Immature natural killer cell (primary cell): ENCODE data around the gene PDE4D. TPM values are rescaled to one million over a fixed set of nuclear protein-coding genes. Genes with fewer than 3 reads are reported as not detected.

ENCODE experiments used
- DNase-seq, 3 donors: peaks; one replicate each; pipeline ENCODE4 v3.0.0; 2022; ENCODE audit warnings: mixed read lengths in 1 of 3
- H3K27ac Mint-ChIP-seq, 6 donors: one replicate each; pipeline ENCODE4 v1.8.0; 2020; ENCODE audit warnings: mixed read lengths in 6 of 6, mild to moderate bottlenecking in 5 of 6, inconsistent platforms in 4 of 6, moderate library complexity in 3 of 6
- H3K27me3 Mint-ChIP-seq, 3 donors: one replicate each; pipeline ENCODE4 v1.8.0; 2020 to 2021; ENCODE audit warnings: low read depth in 3 of 3, mild to moderate bottlenecking in 3 of 3, mixed read lengths in 3 of 3, moderate library complexity in 3 of 3, inconsistent platforms in 1 of 3
- H3K36me3 Mint-ChIP-seq, 3 donors: one replicate each; pipeline ENCODE4 v1.8.0; 2020; ENCODE audit warnings: mixed read lengths in 3 of 3, inconsistent platforms in 2 of 3, mild to moderate bottlenecking in 2 of 3
- H3K4me1 Mint-ChIP-seq, 2 donors: one replicate each; pipeline ENCODE4 v1.8.0; 2020; ENCODE audit warnings: inconsistent platforms in 2 of 2, mild to moderate bottlenecking in 2 of 2, mixed read lengths in 2 of 2, moderate library complexity in 1 of 2
- H3K4me3 Mint-ChIP-seq, 5 donors: one replicate each; pipeline ENCODE4 v1.8.0; 2020; ENCODE audit warnings: mild to moderate bottlenecking in 5 of 5, mixed read lengths in 5 of 5, inconsistent platforms in 3 of 5, moderate library complexity in 3 of 5
- H3K9me3 Mint-ChIP-seq, 6 donors: one replicate each; pipeline ENCODE4 v1.8.0; 2020; ENCODE audit warnings: mild to moderate bottlenecking in 6 of 6, mixed read lengths in 6 of 6, inconsistent platforms in 4 of 6, moderate library complexity in 3 of 6
- polyA plus RNA-seq, 3 donors: library from polyadenylated mRNA; unstranded; fragments of 300-500 nt; fragmentation: Illumina TruSeq; gene quantifications; one replicate each; pipeline ENCODE4 v1.2.3, GENCODE V29; 2021

PDE4D gene
- polyA plus RNA-seq, 3 donors from 2014 or later: 10.7 to 15.4 (median 12.6) TPM

- no peak for DNase-seq
- Mint-ChIP-seq H3K27ac (peak overlapping the region; percentile 90 to 99 (median 97)), H3K36me3 (peaks cover 0 to 4% (median 0%) of the 10 kb centered on the region in 3 donors), H3K27me3 (peaks cover 4 to 24% (median 16%) of the 10 kb centered on the region in 3 donors), H3K4me1 (peaks cover 60 to 66% of the 10 kb centered on the region in 2 donors), H3K9me3 (peaks cover 0 to 2% (median 0%) of the 10 kb centered on the region in 6 donors), H3K4me3 (peak overlapping the region; percentile 85 to 98 (median 95))
These were observed 853.3 kb downstream of the PDE4D start for GRCh38 chr5:59040024-59040803.

- Mint-ChIP-seq H3K36me3 (no peaks in the 10 kb centered on the region), H3K4me3 (peak overlapping the region; percentile 85 to 98 (median 95)), H3K27me3 (peaks cover 2 to 24% (median 16%) of the 10 kb centered on the region in 3 donors), H3K27ac (peak overlapping the region; percentile 92 to 99 (median 97)), H3K4me1 (peaks cover 68 to 74% of the 10 kb centered on the region in 2 donors), H3K9me3 (peaks cover 0 to 2% (median 0%) of the 10 kb centered on the region in 6 donors)
- DNase-seq: peak; percentile 95 to 97 (median 96)
These were observed 854.1 kb downstream of the PDE4D start for GRCh38 chr5:59039296-59040023.

GRCh38 chr5:59038798-59039295, 854.7 kb downstream of the PDE4D start:
- Mint-ChIP-seq H3K4me3 (peak overlapping the region; percentile 85 to 98 (median 95)), H3K27ac (peak overlapping the region; percentile 92 to 99 (median 97)), H3K36me3 (no peaks in the 10 kb centered on the region), H3K9me3 (no peaks in the 10 kb centered on the region), H3K27me3 (peaks cover 2 to 24% (median 16%) of the 10 kb centered on the region in 3 donors), H3K4me1 (peaks cover 71 to 80% of the 10 kb centered on the region in 2 donors)
- no peak for DNase-seq

- no peaks in the 10 kb centered on the region for H3K36me3 Mint-ChIP-seq
- peaks cover 75 to 87% of the 10 kb centered on the region in 2 donors for H3K4me1 Mint-ChIP-seq
- peak overlapping the region; percentile 85 to 98 (median 95) for H3K4me3 Mint-ChIP-seq
- no peaks in the 10 kb centered on the region for H3K9me3 Mint-ChIP-seq
- no peak for DNase-seq
- peak overlapping the region; percentile 92 to 99 (median 97) for H3K27ac Mint-ChIP-seq
- peaks cover 2 to 23% (median 16%) of the 10 kb centered on the region in 3 donors for H3K27me3 Mint-ChIP-seq
These were observed 855.4 kb downstream of the PDE4D start for GRCh38 chr5:59037941-59038797.

- H3K27ac Mint-ChIP-seq: peak overlapping the region; percentile 92 to 99 (median 97)
- H3K9me3 Mint-ChIP-seq: no peaks in the 10 kb centered on the region
- H3K4me1 Mint-ChIP-seq: peaks cover 75 to 89% of the 10 kb centered on the region in 2 donors
These were observed 856.1 kb downstream of the PDE4D start for GRCh38 chr5:59037453-59037852.

GRCh38 chr5:59037041-59037440, 856.5 kb downstream of the PDE4D start:
- peak overlapping the region; percentile 85 to 98 (median 95) for H3K4me3 Mint-ChIP-seq
- DNase-seq: no peak
- peaks cover 2 to 23% (median 16%) of the 10 kb centered on the region in 3 donors for H3K27me3 Mint-ChIP-seq
- peaks cover 71 to 85% of the 10 kb centered on the region in 2 donors for H3K4me1 Mint-ChIP-seq
- no peaks in the 10 kb centered on the region for H3K36me3 Mint-ChIP-seq
- H3K27ac Mint-ChIP-seq: peak overlapping the region; percentile 79 to 99 (median 95)
- H3K9me3 Mint-ChIP-seq: no peaks in the 10 kb centered on the region

More at GRCh38 chr5:59037453-59037852, 856.1 kb downstream of the PDE4D start:
- Mint-ChIP-seq H3K27me3 (peaks cover 2 to 23% (median 16%) of the 10 kb centered on the region in 3 donors), H3K4me3 (peak overlapping the region; percentile 85 to 98 (median 95)), H3K36me3 (no peaks in the 10 kb centered on the region)
- no peak for DNase-seq

- DNase-seq: peak; percentile 55 to 76 (median 62)
- H3K27ac Mint-ChIP-seq: peak overlapping the region; percentile 79 to 99 (median 95)
- H3K4me1 Mint-ChIP-seq: peaks cover 66 to 85% of the 10 kb centered on the region in 2 donors
- peak overlapping the region; percentile 85 to 98 (median 95) for H3K4me3 Mint-ChIP-seq
- H3K9me3 Mint-ChIP-seq: peaks cover 0 to 1% (median 0%) of the 10 kb centered on the region in 6 donors
- H3K27me3 Mint-ChIP-seq: peaks cover 2 to 23% (median 16%) of the 10 kb centered on the region in 3 donors
- H3K36me3 Mint-ChIP-seq: no peaks in the 10 kb centered on the region
These were observed 857.1 kb downstream of the PDE4D start for GRCh38 chr5:59036274-59036961.

- H3K4me1 Mint-ChIP-seq: peaks cover 64 to 82% of the 10 kb centered on the region in 2 donors
- peak overlapping the region; percentile 55 to 99 (median 93) for H3K27ac Mint-ChIP-seq
- DNase-seq: no peak
- peaks cover 0 to 4% (median 0%) of the 10 kb centered on the region in 3 donors for H3K36me3 Mint-ChIP-seq
- peaks cover 2 to 23% (median 16%) of the 10 kb centered on the region in 3 donors for H3K27me3 Mint-ChIP-seq
- H3K9me3 Mint-ChIP-seq: peaks cover 0 to 1% (median 0%) of the 10 kb centered on the region in 6 donors
- H3K4me3 Mint-ChIP-seq: peak overlapping the region; percentile 0 to 95 (median 85)
These were observed 857.8 kb downstream of the PDE4D start for GRCh38 chr5:59035681-59036080.

- Mint-ChIP-seq H3K9me3 (peaks cover 0 to 1% (median 0%) of the 10 kb centered on the region in 6 donors), H3K4me1 (peaks cover 66 to 83% of the 10 kb centered on the region in 2 donors), H3K36me3 (peaks cover 5 to 10% (median 6%) of the 10 kb centered on the region in 3 donors), H3K27me3 (peaks cover 2 to 23% (median 13%) of the 10 kb centered on the region in 3 donors), H3K4me3 (peak overlapping the region in 4 of 5 donors; percentile 33 to 58 (median 52)), H3K27ac (peak overlapping the region; percentile 28 to 96 (median 74))
- peak; percentile 37 to 56 (median 51) for DNase-seq
These were observed 858.9 kb downstream of the PDE4D start for GRCh38 chr5:59034498-59035186.

GRCh38 chr5:59027145-59027907, 866.2 kb downstream of the PDE4D start:
- Mint-ChIP-seq H3K27me3 (peaks cover 0 to 3% (median under 1%) of the 10 kb centered on the region in 3 donors), H3K27ac (peak overlapping the region in 3 of 6 donors; percentile 14 to 52 (median 50)), H3K9me3 (peaks cover 0 to 1% (median 0%) of the 10 kb centered on the region in 6 donors), H3K4me3 (peak overlapping the region in 2 of 5 donors; percentile 5 to 46), H3K36me3 (peaks cover 14 to 26% (median 18%) of the 10 kb centered on the region in 3 donors), H3K4me1 (peaks cover 45 to 71% of the 10 kb centered on the region in 2 donors)
- no peak for DNase-seq

GRCh38 chr5:59025734-59026133, 867.8 kb downstream of the PDE4D start:
- Mint-ChIP-seq H3K9me3 (no peaks in the 10 kb centered on the region), H3K27ac (peak overlapping the region in 2 of 6 donors; percentile 10 to 62), H3K4me1 (peaks cover 55 to 77% of the 10 kb centered on the region in 2 donors)

More at GRCh38 chr5:59025734-59026133, 867.8 kb downstream of the PDE4D start:
- no peak overlapping the region for H3K4me3 Mint-ChIP-seq
- DNase-seq: no peak
- H3K36me3 Mint-ChIP-seq: peaks cover 14 to 26% (median 15%) of the 10 kb centered on the region in 3 donors
- H3K27me3 Mint-ChIP-seq: peaks cover 0 to 7% (median 5%) of the 10 kb centered on the region in 3 donors
